Gastrocnemius medialis (tissue), 4 donors: ENCODE results near the gene STARD8.

Source experiments
- CTCF ChIP-seq, 5 experiments: fragments of 450-650 bp in 3 of 5; fragments of 200-600 bp in 2 of 5; sonication (generic) in 2 of 5; IDR thresholded peaks in 4 of 5; conservative IDR thresholded peaks in 1 of 5; 1 replicate in 4 of 5; 2 replicates in 1 of 5; pipeline ENCODE4 v1.5.1; 2016 to 2019; ENCODE audit warnings: antibody characterized with exemption in 5 of 5, mild to moderate bottlenecking in 3 of 5, moderate library complexity in 3 of 5
- POLR2A ChIP-seq, 2 donors: fragments of 450-650 bp; IDR thresholded peaks; one replicate each; pipeline ENCODE4 v1.6.1; 2017; ENCODE audit warnings: antibody characterized with exemption in 2 of 2, mild to moderate bottlenecking in 2 of 2, moderate library complexity in 2 of 2

GRCh38 chrX:68724531-68725020 lies 77.1 kb downstream of the STARD8 start:
- TF ChIP-seq POLR2A (IDR thresholded peaks at IDR 0.05) = no peak
- TF ChIP-seq CTCF (IDR thresholded peaks at IDR 0.05 in 4 of 5, conservative IDR thresholded peaks at IDR 0.05 in 1 of 5) = no peak
